Stomach (tissue), 4 donors: ENCODE results near the gene FZD8.

ENCODE experiments used
- CTCF ChIP-seq, 7 experiments: fragments of 450-650 bp in 4 of 7; fragments of 200-600 bp in 3 of 7; sonication (generic) in 3 of 7; IDR thresholded peaks; one replicate each; pipeline ENCODE4 v1.5.1; 2016 to 2019; ENCODE audit warnings: antibody characterized with exemption in 7 of 7, control low read depth in 2 of 7, mild to moderate bottlenecking in 1 of 7
- POLR2A ChIP-seq, 4 donors: fragments of 450-650 bp; IDR thresholded peaks; one replicate each; pipeline ENCODE4 v1.6.1; 2016; ENCODE audit warnings: antibody characterized with exemption in 4 of 4, control low read depth in 2 of 4, mild to moderate bottlenecking in 1 of 4, moderate library complexity in 1 of 4
- POLR2AphosphoS5 ChIP-seq, 3 donors: sonication (generic); formaldehyde crosslinking; IDR thresholded peaks; one replicate each; pipeline ENCODE4 v1.6.1; 2016; ENCODE audit warnings: antibody characterized with exemption in 3 of 3

GRCh38 chr10:35639728-35640401, 2.2 kb downstream of the FZD8 start:
- TF ChIP-seq POLR2AphosphoS5 (IDR thresholded peaks at IDR 0.05) = no peak
- no peak for TF ChIP-seq CTCF (IDR thresholded peaks at IDR 0.05)
- no peak for TF ChIP-seq POLR2A (IDR thresholded peaks at IDR 0.05)
